HG03139 (cell line): ENCODE data around the gene TACO1.

Experiments
- ATAC-seq: cut with Tn5 transposase; IDR thresholded peaks from one replicate; pipeline ENCODE4 v1.9.1; 2021; ENCODE audit not compliant: unreplicated experiment

Gene TACO1

GRCh38 chr17:63600569-63601438 lies at the start of gene TACO1:
TACO1 (plus strand) TSS chr17:63600895; CDS start chr17:63601084, 189 bp downstream.
- ATAC-seq: peak; percentile 82

GRCh38 chr17:63552211-63552610 lies 48.5 kb upstream of the TACO1 start:
- no peak for ATAC-seq

GRCh38 chr17:63555500-63556156 lies 45.1 kb upstream of the TACO1 start:
- ATAC-seq: no peak

GRCh38 chr17:63557416-63557815 lies 43.3 kb upstream of the TACO1 start:
- ATAC-seq: no peak

- ATAC-seq: no peak
These were observed 42.3 kb upstream of the TACO1 start for GRCh38 chr17:63558441-63558840.

GRCh38 chr17:63561819-63562218 lies 38.9 kb upstream of the TACO1 start:
- no peak for ATAC-seq

- ATAC-seq: no peak
These were observed 37.4 kb upstream of the TACO1 start for GRCh38 chr17:63563339-63563738.

GRCh38 chr17:63564562-63564961 lies 36.1 kb upstream of the TACO1 start:
- ATAC-seq: no peak

GRCh38 chr17:63567229-63567628 lies 33.5 kb upstream of the TACO1 start:
- ATAC-seq: no peak

GRCh38 chr17:63568563-63568962 lies 32.1 kb upstream of the TACO1 start:
- no peak for ATAC-seq

- ATAC-seq: no peak
These were observed 28.9 kb upstream of the TACO1 start for GRCh38 chr17:63571632-63572310.

- ATAC-seq: no peak
These were observed 27.1 kb upstream of the TACO1 start for GRCh38 chr17:63573634-63574033.

- no peak for ATAC-seq
These were observed 22.5 kb upstream of the TACO1 start for GRCh38 chr17:63578027-63578768.

- ATAC-seq: no peak
These were observed 22.0 kb upstream of the TACO1 start for GRCh38 chr17:63578769-63579111.

- ATAC-seq: no peak
These were observed 21.1 kb upstream of the TACO1 start for GRCh38 chr17:63579633-63580032.

GRCh38 chr17:63587770-63588169 lies 12.9 kb upstream of the TACO1 start:
- no peak for ATAC-seq

GRCh38 chr17:63588797-63589196 lies 11.9 kb upstream of the TACO1 start:
- no peak for ATAC-seq

- no peak for ATAC-seq
These were observed 11.0 kb upstream of the TACO1 start for GRCh38 chr17:63589646-63590045.

GRCh38 chr17:63592797-63593196 lies 7.9 kb upstream of the TACO1 start:
- no peak for ATAC-seq

- ATAC-seq: no peak
These were observed 5.6 kb upstream of the TACO1 start for GRCh38 chr17:63595132-63595531.
